Activated CD4-positive, CD25-positive, alpha-beta regulatory T cell (primary cell): Measurements from ENCODE around the gene POU2AF1.

ENCODE experiments used
- DNase-seq, 4 experiments: peaks; one replicate each; lab custom pipeline; 2025; lab: John Stamatoyannopoulos, UW

POU2AF1 gene

GRCh38 chr11:111319296-111319695 is 59.8 kb downstream of the POU2AF1 start:
- no peak for DNase-seq

DNA sequence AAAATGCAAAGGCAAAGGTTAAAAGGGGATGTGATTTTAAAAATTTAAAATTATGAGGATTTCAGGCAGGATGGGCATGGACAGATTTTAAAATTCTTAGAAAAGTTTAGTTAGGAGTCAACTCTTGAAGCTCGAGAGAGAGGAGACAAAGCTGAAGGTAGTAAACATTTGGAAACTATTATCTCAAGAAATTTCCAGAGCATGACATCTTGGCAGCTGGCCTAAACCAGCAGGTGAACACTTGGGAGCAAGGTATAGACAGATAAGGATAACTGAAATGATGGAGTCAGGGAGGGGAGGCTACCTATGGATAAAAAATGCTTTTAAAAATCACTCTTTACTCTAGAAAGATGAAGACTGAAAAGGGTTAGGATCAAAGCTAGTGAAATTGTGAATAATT is 67.0 kb downstream of the POU2AF1 start:
- DNase-seq: no peak

- no peak for DNase-seq
Observed at GRCh38 chr11:111310723-111311122, 68.4 kb downstream of the POU2AF1 start.

DNA sequence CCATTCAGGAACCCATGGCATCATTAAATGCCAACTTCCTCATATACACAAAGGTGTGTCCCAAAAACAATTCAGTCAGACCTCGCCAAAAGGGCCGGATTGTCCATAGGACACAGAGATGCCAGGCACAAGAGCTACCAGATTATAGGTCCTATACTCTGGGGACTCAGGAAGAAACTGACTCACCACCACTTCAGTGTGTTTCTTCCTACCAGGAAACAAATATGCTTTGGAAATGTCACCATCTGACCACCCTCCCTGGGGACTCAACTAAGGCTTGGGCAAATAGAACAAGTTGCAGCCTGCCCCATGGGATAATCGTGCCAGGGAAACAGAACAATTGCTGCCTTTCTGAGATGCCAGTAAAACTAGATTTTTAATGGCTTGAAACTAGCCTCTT is 69.0 kb downstream of the POU2AF1 start:
- DNase-seq: no peak

DNA sequence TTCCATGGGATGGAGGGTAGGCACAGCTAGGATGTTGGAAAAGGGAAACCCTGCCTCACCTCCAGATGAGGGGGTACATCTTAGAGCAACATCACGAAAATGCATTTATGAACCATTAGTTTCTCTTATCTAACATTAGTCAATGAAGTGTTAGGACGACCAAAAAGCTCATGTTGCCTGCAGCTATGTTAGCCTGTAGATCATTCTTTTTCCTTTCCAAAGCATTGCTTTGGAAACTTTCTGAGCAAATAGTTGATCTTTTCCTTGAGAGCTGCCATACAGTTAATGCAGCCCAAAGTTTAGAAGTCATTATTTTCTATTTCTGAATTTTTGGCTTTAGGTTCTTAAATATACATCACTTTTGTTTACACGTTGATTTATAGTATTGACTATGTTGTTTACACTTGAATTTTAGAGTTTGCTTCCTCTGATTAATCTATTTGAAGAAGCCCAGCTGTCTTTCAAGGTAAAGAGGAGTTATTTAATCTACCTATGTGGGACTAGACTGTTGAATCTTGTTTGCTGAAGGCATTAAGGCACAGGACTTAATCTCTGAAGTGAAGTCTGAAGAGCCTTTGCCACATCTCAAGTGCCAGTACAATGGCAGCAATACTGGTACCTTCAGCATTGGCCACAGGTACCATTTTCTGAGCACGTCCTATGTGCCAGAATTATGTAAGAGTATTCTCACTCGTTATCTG is 69.7 kb downstream of the POU2AF1 start:
- DNase-seq: no peak

GRCh38 chr11:111308140-111308539 is 70.9 kb downstream of the POU2AF1 start:
- no peak for DNase-seq

GRCh38 chr11:111307472-111308108 is 71.5 kb downstream of the POU2AF1 start:
- no peak for DNase-seq

DNA sequence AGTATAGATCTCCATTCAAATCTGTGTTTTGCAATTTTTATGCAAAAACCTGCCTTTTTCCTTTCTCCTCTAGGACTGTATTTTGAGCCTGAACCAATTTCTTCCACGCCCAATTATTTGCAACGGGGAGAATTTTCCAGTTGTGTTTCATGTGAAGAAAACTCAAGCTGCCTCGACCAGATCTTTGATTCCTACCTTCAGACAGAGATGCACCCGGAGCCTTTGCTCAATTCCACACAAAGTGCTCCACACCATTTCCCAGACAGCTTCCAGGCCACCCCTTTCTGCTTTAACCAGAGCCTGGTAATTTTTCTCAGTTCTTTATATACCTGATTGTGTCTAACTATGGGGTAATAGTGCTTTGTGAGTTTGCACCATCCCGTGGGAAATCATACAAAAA is 72.8 kb downstream of the POU2AF1 start:
- DNase-seq: no peak

DNA sequence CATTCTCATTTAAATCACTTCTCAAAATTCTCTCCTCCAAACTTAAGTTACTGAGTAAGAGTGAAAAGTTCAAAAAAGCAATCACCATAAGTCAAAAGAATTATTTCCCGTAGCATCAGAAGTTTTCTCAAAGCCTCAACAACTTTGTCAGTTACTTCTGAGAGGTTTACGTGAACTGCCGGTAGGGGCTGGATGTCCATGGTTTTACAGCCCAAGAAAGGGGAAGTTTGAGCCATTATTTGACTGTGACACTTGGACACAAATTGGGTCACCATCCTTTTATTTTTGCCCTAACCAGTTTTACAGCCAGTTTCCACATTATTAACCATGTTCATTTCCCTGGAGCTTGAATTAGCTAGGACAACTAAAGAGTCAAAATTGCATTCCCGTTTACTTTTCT is 73.2 kb downstream of the POU2AF1 start:
- no peak for DNase-seq

- DNase-seq: no peak
Observed at GRCh38 chr11:111305162-111305802, 73.8 kb downstream of the POU2AF1 start.

GRCh38 chr11:111303461-111303860 is 75.6 kb downstream of the POU2AF1 start:
- no peak for DNase-seq

DNA sequence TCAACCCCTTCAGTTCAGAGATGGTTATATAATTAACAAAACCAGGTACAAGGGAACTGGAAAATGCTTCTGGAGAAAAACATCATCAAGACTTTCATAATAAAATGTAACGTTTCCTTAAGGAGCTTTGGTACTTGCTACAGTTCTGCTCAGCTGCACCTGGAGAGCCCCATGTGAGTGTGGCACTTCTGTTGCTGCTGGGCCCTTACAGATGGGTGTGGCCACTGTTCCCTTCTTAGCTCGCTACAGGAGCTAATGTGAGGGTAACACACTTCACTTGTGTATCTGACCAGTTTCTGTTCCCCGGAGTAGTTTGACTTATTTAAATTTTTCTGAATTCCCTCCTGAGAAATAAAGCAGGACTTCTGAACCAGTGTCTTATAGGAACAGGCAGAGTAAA is 76.8 kb downstream of the POU2AF1 start:
- DNase-seq: no peak
